GM21447 (cell line): ENCODE data around the gene IL17D.
"Not testable (repeated sequence)": the region's sequence is repeated elsewhere in the genome, so short reads cannot be mapped to it uniquely, and the experiment has no call there.

Experiments
- ATAC-seq: cut with Tn5 transposase; IDR thresholded peaks from one replicate; pipeline ENCODE4 v1.9.1; 2021; ENCODE audit not compliant: unreplicated experiment

IL17D gene

DNA sequence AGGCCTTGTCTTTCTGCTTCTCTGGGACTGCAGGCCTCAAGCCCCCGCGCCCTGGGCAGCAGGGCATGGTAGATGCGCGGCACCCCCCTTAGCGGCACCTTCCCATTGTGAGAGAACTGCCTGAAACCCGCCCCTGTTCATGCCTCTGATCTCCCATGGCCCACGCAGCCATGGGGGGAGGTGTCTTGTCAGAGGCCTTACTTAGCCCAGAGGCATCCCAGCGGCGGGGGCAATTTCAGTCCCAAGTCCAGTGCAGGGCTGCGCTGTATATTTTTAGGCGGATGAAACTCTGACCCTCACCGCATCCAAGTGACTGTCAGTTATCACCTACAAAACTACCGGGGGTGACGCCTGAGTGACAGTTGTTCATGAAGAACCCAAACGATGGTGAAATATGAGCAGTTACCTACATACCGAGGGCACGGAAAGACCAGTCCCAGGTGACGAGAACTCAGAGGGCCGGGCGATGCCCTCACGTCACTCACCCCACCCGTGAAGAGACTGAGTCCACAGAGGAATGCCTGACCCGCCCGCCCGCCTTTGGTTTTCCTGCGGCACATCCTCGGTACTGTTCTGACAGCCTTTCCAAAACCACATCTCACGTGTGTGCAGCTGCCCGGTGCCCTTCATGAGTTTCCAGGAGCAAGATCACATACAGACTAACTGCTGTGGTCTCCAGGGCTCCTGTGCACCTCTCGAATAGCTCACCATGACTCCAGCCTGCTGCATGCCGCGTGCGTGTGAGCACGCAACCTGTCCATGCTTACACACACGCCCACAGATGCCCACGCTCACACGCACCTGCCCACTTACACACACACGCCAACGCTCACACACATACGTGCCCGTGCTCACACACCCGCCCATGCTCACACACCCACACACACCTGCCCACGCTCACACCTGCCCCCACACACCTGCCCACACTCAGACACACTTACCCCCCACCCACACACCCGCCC lies 14.4 kb downstream of the IL17D start:
- no peak for ATAC-seq

DNA sequence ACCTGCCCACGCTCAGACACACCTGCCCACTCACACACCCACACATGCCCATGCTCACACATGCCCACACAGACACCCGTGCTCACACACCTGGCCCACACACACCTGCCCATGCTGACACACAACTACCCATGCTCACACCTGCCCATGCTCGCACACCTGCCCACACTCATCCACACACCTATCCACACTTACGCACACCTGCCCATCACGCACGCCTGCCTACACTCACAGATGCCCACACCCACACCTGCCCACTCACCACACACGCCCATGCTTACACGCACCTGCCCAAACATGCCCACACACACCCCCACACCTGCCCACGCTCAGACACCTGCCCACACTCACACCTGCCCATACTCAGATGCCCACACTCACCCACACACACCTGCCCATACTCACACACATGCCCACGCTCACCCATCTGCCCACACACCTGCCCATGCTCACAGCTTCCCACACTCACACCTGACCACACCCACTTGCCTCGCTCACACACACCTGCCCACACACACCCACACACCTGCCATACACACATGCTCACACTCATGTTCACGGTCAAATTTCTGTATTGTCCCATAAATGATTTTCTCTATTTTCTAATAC lies 15.6 kb downstream of the IL17D start:
- no peak for ATAC-seq

DNA sequence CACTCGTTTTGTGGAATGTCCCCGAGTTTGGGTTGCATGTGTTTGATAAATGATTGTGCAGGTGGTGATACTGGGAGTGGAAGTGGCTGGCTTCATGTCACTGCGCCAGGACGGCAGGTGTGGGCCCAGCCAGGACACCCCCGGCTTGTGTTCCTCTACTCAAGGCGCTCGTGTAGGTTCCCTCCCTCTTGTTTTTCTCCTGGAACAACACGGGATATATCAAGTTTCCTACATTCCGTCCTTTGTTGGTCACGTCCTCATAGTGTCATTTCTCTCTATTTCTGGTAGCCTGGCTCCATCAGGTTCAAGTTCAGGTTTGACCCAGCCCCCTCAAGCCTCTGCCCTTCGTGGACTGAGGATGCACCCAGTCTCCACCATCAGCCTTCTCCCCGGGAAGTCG lies 16.3 kb downstream of the IL17D start:
- no peak for ATAC-seq

DNA sequence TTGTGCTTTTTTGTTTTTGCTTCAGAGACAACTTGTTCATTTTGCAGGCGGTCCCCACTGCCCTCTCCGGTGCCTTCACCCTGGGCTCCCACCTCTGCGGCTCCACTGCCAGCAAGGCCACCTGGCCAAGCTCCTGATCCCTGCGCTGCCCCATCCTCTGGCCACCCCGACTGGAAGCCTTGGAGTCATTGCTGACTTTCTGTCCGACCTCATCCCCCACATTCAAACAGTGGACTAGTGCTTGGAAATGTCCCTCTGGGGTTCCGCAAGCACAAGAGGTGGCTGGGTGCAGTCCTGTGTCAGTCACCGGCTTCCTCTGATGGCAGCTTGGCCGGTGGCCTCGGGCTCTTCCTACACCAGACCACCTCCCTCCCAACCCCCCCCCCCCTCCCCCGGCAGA lies 17.0 kb downstream of the IL17D start:
- no peak for ATAC-seq

DNA sequence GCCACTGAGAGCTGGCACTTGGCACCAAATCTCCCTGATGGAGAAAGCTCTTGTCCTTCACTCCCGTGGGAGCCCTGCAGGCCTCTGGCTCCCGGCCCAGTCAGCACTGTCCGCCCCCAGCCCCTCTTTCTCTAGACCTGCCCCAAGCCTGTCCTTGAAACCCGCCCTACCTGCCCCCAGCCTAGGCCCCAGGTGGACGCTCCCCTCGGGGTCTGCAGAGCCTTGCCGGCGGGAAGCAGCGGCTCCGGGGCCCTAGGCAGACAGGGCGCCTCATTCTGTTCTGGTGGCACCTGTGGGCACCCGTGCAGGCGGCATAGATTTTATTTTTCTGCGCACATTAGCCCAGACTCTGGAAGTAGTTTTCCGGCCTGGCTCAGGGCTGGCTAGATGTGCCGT lies 17.6 kb downstream of the IL17D start:
- ATAC-seq, result no peak

DNA sequence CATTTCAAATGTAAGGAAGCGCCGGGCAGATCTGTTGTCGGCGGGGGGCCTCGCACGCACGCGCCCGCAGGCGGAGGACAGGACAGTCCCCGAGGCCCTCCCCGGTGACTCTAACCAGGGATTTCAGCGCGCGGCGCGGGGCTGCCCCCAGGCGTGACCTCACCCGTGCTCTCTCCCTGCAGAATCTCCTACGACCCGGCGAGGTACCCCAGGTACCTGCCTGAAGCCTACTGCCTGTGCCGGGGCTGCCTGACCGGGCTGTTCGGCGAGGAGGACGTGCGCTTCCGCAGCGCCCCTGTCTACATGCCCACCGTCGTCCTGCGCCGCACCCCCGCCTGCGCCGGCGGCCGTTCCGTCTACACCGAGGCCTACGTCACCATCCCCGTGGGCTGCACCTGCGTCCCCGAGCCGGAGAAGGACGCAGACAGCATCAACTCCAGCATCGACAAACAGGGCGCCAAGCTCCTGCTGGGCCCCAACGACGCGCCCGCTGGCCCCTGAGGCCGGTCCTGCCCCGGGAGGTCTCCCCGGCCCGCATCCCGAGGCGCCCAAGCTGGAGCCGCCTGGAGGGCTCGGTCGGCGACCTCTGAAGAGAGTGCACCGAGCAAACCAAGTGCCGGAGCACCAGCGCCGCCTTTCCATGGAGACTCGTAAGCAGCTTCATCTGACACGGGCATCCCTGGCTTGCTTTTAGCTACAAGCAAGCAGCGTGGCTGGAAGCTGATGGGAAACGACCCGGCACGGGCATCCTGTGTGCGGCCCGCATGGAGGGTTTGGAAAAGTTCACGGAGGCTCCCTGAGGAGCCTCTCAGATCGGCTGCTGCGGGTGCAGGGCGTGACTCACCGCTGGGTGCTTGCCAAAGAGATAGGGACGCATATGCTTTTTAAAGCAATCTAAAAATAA lies 18.2 kb downstream of the IL17D start:
- ATAC-seq, result no peak

DNA sequence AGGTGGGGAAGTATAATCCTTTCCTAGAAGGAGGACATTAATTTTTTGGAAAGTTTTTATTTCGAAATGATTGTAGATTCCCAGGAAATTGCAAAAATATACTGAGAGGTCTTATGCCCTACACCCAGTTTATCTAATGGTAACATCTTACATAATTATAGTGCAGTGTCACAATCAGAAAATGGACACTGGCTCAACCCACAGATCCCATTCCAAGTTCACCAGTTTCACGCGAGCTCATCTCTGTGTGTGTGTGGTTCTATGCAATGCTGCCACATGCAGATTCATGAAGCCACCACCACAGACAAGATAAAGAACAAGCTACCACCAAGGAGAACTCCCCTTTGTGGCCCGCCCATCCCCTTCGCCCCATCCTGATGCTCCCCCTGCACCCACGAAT lies 24.4 kb downstream of the IL17D start:
- ATAC-seq, result no peak

DNA sequence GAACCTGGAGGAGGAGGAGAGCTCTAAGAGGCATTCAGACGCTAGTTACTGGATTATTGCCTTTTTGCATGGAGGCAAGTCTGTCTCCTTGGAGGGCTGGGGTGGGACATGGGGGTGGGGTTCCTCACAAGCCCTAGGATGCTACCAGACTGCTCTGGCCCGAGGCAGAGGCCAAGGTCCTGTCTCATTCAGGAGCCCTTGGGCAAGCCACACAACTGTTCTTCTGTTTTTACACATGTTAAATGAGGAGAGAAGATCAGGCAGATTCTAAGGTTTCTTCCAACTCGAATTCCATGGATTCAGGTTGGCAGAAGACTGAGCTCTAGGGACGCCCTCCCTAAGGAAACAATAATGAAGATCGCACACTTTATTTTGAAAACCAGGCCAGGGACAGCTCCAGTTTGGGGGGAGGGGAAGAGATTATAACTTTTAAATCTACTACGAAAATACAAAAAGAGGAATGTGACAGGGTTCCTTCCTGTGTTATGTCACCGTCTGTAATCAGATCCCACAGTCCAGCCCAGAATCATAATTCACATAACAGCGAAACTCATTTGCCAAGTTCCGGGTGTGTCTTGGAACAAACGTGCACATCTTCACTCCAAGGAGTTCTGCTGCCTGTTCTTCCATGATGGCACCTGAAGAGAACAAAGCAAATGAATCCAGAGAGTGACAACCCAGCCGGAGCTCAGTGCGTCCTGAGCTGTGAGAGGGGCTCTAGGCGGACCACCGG lies 25.2 kb downstream of the IL17D start:
- ATAC-seq, result no peak

DNA sequence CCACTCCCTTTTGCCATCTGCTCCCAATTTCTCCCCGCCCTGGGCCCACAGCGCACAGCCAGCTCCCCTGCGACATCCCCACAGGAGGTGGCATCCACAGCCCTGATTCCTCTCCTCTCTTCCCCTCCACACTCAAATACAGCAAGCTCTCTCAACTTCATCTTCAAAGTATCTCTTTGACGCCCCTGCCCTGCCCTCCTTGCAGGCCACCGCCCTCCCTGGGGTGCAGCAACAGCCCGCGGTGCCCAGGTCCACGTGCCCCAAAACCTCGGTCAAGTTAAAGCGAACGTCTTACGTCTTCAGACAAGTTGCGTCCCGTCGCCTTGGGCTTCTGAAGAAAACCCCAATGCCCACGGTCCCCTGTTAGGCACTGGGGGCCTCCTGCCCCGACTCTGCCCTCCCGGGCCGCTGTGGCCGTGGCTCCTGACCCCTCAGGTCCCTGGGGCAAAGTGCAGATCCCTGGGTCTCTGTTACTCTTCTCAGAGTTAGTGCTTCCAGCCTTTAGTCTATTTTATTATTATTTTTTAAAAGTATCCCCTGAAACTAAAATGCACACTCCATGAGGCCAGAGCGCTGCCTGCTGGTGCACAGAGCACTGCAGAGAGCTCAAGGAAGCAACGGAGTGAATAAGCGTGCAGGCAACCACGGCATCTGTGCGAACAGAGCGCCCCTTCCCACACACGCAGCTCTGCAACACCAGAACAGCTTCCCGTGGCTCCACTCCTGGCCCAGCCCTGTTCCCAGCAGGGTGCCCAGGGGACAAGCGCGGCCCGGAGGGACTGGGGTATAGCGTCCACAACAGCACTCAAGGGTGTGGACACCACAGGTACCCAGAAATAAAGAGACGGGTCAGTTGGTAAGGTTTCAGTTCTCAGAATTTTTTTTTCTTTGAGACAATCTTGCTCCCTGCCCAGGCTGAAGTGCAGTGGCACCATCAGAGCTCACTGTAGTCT lies 26.4 kb downstream of the IL17D start:
- no peak for ATAC-seq

DNA sequence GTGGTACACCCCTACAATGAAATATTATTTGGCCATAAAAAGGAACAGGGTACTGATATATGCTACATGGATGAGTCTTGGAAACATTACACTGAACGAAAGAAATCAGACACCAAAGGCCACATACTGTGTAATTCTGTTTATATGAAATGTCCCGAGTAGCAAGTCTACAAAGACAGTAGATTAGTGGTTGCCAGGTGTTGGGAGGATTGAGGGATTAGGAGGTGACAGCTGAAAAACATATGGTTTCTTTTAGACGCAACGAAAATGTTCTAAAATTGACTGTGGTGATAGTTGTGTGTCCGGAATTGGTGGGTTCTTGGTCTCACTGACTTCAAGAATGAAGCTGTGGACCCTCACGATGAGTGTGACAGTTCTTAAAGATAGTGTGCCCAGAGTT lies 35.1 kb downstream of the IL17D start:
- no peak for ATAC-seq

DNA sequence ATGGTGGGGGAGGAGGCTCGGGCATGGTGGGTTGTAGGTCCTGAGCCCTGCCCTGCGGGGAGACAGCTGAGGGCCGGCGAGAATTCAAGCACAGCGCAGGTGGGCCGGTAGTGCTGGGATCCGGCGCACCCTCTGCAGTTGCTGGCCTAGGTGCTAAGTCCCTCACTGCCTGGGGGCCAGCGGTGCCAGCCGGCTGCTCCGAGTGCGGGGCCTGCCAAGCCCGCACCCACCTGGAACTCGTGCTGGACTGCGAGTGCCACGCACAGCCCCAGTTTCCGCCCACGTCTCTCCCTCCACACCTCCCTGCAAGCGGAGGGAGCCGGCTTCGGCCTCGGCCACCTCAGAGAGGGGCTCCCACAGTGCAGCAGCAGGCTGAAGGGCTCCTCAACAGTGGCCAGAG lies 36.5 kb downstream of the IL17D start:
- no peak for ATAC-seq

DNA sequence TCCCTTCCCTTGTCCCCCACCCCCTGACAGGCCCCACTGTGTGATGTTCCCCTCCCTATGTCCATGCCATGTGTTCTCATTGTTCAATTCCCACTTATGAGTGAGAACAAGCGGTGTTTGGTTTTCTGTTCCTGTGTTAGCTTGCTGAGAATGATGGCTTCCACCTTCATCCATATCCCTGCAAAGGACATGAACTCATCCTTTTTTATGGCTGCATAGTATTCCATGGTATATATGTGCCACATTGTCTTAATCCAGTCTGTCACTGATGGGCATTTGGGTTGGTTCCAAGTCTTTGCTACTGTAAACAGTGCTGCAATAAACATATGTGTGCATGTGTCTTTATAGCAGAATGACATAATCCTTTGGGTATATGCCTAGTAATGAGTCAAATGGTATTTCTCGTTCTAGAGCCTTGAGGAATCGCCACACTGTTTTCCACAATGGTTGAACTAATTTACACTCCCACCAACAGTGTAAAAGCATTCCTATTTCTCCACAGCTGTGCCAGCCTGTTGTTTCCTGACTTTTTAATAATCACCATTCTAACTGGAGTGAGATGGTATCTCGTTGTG lies 40.4 kb downstream of the IL17D start:
- not testable (repeated sequence) for ATAC-seq

DNA sequence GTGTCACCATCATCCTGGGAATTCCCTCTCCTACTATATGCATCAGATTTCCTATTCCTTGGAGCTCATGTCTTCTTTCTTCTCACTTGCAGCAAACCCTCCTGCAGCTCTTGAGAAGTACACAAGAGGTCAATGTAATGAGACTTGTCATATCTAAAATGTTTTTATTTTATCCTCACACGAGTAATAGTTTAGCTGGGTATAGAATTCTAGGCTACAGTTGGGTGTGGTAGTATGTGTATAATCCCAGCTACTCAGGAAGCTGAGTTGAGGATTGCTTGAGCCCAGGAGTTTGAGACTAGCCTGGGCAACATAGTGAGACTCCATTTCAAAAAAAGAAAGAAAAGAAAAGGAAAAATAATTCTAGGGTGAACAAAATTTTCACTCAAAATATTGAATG lies 45.9 kb downstream of the IL17D start:
- no peak for ATAC-seq

DNA sequence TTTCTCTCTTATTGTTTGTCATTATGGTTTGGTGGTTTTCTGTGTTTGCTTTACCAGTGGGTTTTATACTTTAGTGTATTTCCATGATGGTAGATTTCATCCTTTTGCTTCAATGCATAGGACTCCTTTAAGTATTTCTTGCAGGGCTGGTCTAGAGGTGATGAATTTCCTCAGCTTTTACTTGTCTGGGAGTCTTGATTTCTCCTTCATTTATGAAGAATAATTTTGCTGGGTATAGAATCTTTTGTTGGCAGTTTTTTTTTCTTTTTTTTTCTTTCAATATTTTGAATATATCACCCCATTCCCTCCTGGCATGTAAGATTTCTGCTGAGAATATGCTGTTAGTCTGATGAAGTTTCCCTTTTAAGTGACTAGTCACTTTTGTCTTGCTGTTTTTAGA lies 50.5 kb downstream of the IL17D start:
- no peak for ATAC-seq

DNA sequence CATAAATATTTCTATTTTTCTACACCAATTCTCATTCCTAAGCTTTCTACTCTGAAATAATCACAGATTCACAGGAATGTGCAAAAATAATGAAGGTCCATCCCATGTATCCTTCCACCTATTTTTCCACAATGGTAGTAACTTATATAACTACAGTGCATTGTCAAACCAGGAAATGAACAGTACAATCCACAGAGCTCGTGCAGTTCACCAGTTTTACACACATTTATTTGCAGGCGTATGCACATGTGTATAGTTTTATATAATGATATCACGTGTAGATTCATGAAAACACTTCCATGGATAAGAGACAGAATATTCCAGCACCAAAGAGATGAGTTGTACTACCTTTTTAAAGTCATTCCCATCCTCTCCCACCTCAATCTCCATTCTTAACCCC lies 57.4 kb downstream of the IL17D start:
- no peak for ATAC-seq

DNA sequence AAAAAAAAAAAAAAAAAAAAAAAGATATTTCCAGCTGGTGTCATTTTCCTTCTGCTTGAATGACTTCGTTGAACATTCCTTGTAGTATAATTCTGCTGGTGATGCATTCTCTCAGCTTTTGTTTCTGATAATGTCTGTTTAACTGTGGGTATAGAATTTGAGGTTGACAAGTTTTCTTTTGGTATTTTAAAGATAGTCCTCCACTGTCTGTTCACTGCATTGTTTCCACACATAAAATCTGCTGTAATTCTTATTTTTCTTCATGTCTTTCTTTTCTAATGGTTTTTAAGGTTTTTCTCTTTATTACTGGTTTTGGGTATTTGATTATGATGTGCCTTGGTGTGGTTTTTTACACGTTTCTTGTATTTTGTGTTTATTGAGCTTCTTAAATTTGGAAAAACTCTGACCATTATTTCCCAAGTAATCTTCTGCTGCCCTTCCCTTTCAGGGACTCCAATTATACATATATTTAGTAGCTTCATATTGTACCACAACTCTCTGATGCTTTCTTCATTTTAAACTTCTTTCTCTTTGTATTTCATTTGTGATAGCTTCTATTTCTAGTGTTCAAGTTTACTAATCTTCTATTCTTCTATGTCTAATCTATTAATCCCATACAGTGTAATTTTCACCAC lies 63.9 kb downstream of the IL17D start:
- ATAC-seq, result no peak

DNA sequence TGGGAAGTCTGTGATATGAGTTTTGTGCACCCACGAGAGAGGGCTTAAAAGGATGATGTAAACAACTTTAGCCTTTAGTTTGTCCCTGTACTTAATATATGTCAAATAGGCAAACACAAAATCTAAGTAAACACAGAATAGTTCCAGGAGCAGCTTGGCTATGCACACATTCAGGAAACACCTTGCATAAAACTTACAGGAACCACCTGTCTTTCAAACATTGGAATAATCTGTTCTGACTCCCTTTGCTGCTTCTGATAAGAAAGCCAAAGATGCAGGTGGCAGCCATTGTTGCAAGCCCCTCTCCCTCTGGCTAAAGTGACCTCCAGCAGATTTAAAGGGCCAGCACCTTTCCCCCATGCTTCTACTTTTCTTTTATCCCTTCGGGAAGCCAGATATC lies 65.6 kb downstream of the IL17D start:
- no peak for ATAC-seq

DNA sequence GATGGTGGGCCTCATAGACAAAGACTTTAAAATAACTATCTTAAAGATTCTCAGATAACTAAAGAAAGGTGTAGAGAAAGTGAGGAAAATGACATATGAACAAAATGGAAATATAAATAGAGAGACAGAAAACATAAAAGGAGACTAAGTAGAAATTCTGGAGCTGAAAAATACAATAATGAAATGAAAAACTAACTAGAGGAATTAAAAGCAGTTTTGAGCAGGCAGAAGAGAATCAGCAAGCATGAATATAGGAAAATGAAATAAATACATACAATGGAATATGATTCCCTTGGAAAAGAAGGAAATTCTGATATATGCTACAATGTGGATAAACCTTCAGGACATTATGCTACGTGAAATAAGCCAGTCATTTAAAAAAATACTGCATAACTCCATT lies 66.3 kb downstream of the IL17D start:
- ATAC-seq, result no peak
